BJ (cell line): Measurements from ENCODE around the gene PCDHGA11. TPM values are rescaled to one million over a fixed set of nuclear protein-coding genes. Genes with fewer than 3 reads are reported as not detected.
"Not testable (repeated sequence)": the region's sequence is repeated elsewhere in the genome, so short reads cannot be mapped to it uniquely, and the experiment has no call there.

ENCODE experiments used
- CTCF ChIA-PET: fragments of 350-600 bp; formaldehyde crosslinking; extraction: SDS; loops from one replicate; lab custom pipeline; 2021; ENCODE audit warnings: antibody characterized with exemption, inconsistent platforms; lab: Yijun Ruan, JAX
- POLR2A ChIA-PET: fragments of 300-600 bp; sonication (Branson Sonifier 250); formaldehyde crosslinking; extraction: SDS; loops from one replicate; lab custom pipeline; 2021; ENCODE audit warnings: antibody characterized with exemption; lab: Charles Lee
- DNase-seq: peaks from one replicate; pipeline ENCODE4 v3.0.0-alpha.2; 2011; ENCODE audit warnings: low read depth
- H3K27me3 ChIP-seq: 2 replicates; pipeline ENCODE4 v1.6.0; 2011; ENCODE audit warnings: low read length; ENCODE audit not compliant: control insufficient read depth, insufficient read depth
- H3K36me3 ChIP-seq: 2 replicates; pipeline ENCODE4 v1.5.1; 2011; ENCODE audit warnings: low read length; ENCODE audit not compliant: control insufficient read depth, insufficient read depth
- H3K4me3 ChIP-seq: 2 replicates; pipeline ENCODE4 v1.5.1; 2011; ENCODE audit warnings: low read depth, mild to moderate bottlenecking, control low read depth, low read length
- CTCF ChIP-seq: IDR thresholded peaks from 2 replicates; pipeline ENCODE4 v1.5.1; 2011; ENCODE audit warnings: low read depth, mild to moderate bottlenecking, control low read depth, inconsistent platforms, low read length, moderate library complexity; ENCODE audit not compliant: insufficient read depth
- polyA plus RNA-seq: library from polyadenylated mRNA; depleted of rRNA; stranded (reverse); fragments of >200 nt; gene quantifications from 2 replicates; pipeline ENCODE4 v1.2.3, GENCODE V29; 2011

Gene PCDHGA11
- polyA plus RNA-seq, 1 experiment = 7.4 TPM

DNA sequence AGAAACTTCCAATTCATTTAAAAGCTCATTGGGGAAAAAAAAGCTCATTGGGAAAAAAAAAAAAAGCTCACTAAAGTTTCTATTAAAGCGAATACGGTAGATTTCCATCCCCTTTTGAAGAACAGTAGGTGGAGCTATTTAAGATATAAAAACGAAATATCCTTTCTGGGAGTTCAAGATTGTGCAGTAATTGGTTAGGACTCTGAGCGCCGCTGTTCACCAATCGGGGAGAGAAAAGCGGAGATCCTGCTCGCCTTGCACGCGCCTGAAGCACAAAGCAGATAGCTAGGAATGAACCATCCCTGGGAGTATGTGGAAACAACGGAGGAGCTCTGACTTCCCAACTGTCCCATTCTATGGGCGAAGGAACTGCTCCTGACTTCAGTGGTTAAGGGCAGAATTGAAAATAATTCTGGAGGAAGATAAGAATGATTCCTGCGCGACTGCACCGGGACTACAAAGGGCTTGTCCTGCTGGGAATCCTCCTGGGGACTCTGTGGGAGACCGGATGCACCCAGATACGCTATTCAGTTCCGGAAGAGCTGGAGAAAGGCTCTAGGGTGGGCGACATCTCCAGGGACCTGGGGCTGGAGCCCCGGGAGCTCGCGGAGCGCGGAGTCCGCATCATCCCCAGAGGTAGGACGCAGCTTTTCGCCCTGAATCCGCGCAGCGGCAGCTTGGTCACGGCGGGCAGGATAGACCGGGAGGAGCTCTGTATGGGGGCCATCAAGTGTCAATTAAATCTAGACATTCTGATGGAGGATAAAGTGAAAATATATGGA, 9.7 kb downstream of the PCDHGA11 start, which contains the start of gene PCDHGA12:
Gene PCDHGA12, plus strand, starts transcription at position 176 of the 782 bp plus-strand sequence. Its CDS starts 253 bp downstream, at position 429.
- Histone ChIP-seq H3K36me3 (no peaks in the 10 kb centered on the region; the same call in none of the 2 replicates), H3K4me3 (peak within 1 kb of the TSS; percentile 39), H3K27me3 (no peaks in the 10 kb centered on the region)
- CTCF ChIA-PET = interaction anchor here (0.6 to 5.2 kb wide), 26 partner anchors 8 to 143 kb away, joined by 3 to 72 read pairs (median 4); partner anchors contain the start of genes PCDHGA11, PCDHGA3, PCDHGB7 and PCDHGC3
- TF ChIP-seq CTCF = peak; percentile 59
- POLR2A ChIA-PET = interaction anchor here (0.6 to 1.5 kb wide), 3 partner anchors 11 to 46 kb away, joined by 4 to 7 read pairs (median 5); no protein-coding TSS in a partner anchor
- no peak for DNase-seq

GRCh38 chr5:141431286-141431685, 10.4 kb downstream of the PCDHGA11 start:
- Histone ChIP-seq H3K36me3 (no peaks in the 10 kb centered on the region; the same call in none of the 2 replicates), H3K4me3 (peak overlapping the region; percentile 39), H3K27me3 (no peaks in the 10 kb centered on the region)
- TF ChIP-seq CTCF = no peak
- no peak for DNase-seq
- POLR2A ChIA-PET = interaction anchor here (1.5 kb wide), 1 partner anchor 45 kb away, joined by 7 read pairs; no protein-coding TSS in a partner anchor
- CTCF ChIA-PET = interaction anchor here (0.9 to 5.2 kb wide), 12 partner anchors 8 to 130 kb away, joined by 3 to 72 read pairs (median 9); partner anchors contain the start of genes PCDHGA11, PCDHGB7 and PCDHGC3

DNA sequence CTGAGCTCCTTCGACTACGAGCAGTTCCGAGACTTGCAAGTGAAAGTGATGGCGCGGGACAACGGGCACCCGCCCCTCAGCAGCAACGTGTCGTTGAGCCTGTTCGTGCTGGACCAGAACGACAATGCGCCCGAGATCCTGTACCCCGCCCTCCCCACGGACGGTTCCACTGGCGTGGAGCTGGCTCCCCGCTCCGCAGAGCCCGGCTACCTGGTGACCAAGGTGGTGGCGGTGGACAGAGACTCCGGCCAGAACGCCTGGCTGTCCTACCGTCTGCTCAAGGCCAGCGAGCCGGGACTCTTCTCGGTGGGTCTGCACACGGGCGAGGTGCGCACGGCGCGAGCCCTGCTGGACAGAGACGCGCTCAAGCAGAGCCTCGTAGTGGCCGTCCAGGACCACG, 11.5 kb downstream of the PCDHGA11 start:
- DNase-seq, H3K27me3 ChIP-seq, H3K4me3 ChIP-seq, POLR2A ChIA-PET, H3K36me3 ChIP-seq: not testable (repeated sequence)
- CTCF ChIA-PET = interaction anchor here (1.1 to 5.2 kb wide), 4 partner anchors 11 to 126 kb away, joined by 3 to 72 read pairs (median 14); partner anchors contain the start of gene PCDHGA11

DNA sequence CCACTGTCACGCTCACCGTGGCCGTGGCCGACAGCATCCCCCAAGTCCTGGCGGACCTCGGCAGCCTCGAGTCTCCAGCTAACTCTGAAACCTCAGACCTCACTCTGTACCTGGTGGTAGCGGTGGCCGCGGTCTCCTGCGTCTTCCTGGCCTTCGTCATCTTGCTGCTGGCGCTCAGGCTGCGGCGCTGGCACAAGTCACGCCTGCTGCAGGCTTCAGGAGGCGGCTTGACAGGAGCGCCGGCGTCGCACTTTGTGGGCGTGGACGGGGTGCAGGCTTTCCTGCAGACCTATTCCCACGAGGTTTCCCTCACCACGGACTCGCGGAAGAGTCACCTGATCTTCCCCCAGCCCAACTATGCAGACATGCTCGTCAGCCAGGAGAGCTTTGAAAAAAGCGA, 11.9 kb downstream of the PCDHGA11 start:
- POLR2A ChIA-PET, H3K4me3 ChIP-seq, DNase-seq, H3K27me3 ChIP-seq, H3K36me3 ChIP-seq: not testable (repeated sequence)
- CTCF ChIA-PET = interaction anchor here (1.1 to 5.2 kb wide), 4 partner anchors 11 to 125 kb away, joined by 3 to 72 read pairs (median 14); partner anchors contain the start of gene PCDHGA11

GRCh38 chr5:141434006-141434405, 13.2 kb downstream of the PCDHGA11 start:
- no peak for DNase-seq
- Histone ChIP-seq H3K36me3 (no peaks in the 10 kb centered on the region), H3K4me3 (no peak overlapping the region), H3K27me3 (no peaks in the 10 kb centered on the region)
- CTCF ChIA-PET = interaction anchor here (0.6 to 1.1 kb wide), 2 partner anchors 83 to 127 kb away, joined by 3 read pairs; no protein-coding TSS in a partner anchor
- no peak for TF ChIP-seq CTCF
- POLR2A ChIA-PET = no interaction called here

GRCh38 chr5:141437221-141437620, 16.4 kb downstream of the PCDHGA11 start:
- Histone ChIP-seq H3K27me3 (no peaks in the 10 kb centered on the region), H3K36me3 (peaks cover 3% of the 10 kb centered on the region; the same call in 1 of the 2 replicates), H3K4me3 (no peak overlapping the region)
- TF ChIP-seq CTCF = no peak
- DNase-seq = no peak
- ChIA-PET CTCF (interaction anchor here (0.6 to 1.9 kb wide), 6 partner anchors 20 to 126 kb away, joined by 3 to 9 read pairs (median 4); partner anchors contain the start of gene PCDHGB7), POLR2A (no interaction called here)
